Peyer's patch (tissue), 4 donors: ENCODE measurements around the gene TSR1. TPM values are rescaled to one million over a fixed set of nuclear protein-coding genes. Genes with fewer than 3 reads are reported as not detected.

Experiments used
- DNase-seq, 3 donors: peaks; one replicate each; pipeline ENCODE4 v3.0.0-alpha.2; 2017 to 2019
- H3K27ac ChIP-seq, 4 donors: fragments of 200-600 bp; sonication (generic); one replicate each; pipeline ENCODE4 v1.5.1; 2016 to 2019
- H3K27me3 ChIP-seq, 2 donors: fragments of 200-600 bp; sonication (generic); one replicate each; pipeline ENCODE4 v1.5.1; 2019
- H3K36me3 ChIP-seq, 3 donors: fragments of 200-600 bp; sonication (generic); one replicate each; pipeline ENCODE4 v1.5.1; 2016 to 2019
- H3K4me1 ChIP-seq, 4 donors: fragments of 200-600 bp; sonication (generic); one replicate each; pipeline ENCODE4 v1.5.1; 2016 to 2019
- H3K4me3 ChIP-seq, 4 donors: fragments of 200-600 bp; sonication (generic); 1 replicate in 3 of 4; 2 replicates in 1 of 4; pipeline ENCODE4 v1.5.1; 2016 to 2019; ENCODE audit warnings: mild to moderate bottlenecking in 1 of 4
- H3K9me3 ChIP-seq, 4 donors: fragments of 200-600 bp; sonication (generic); one replicate each; pipeline ENCODE4 v1.5.1; 2016 to 2019; ENCODE audit warnings: mild to moderate bottlenecking in 1 of 4
- POLR2A ChIP-seq, 2 donors: fragments of 450-650 bp; IDR thresholded peaks; one replicate each; pipeline ENCODE4 v1.5.1; 2017; ENCODE audit warnings: antibody characterized with exemption in 2 of 2, mild to moderate bottlenecking in 2 of 2, moderate library complexity in 2 of 2
- total RNA-seq, 4 donors: library from RNA; depleted of rRNA; stranded (reverse); fragments of >200 nt; gene quantifications; one replicate each; pipeline ENCODE4 v1.1.0, GENCODE V29; 2016
- TF ChIP-seq, protein P1 (sequence below), 6 experiments: fragments of 450-650 bp in 4 of 6; fragments of 200-600 bp in 2 of 6; sonication (generic) in 1 of 6; IDR thresholded peaks; one replicate each; pipeline ENCODE4 v1.5.1; 2017 to 2019; ENCODE audit warnings: antibody characterized with exemption in 6 of 6, mild to moderate bottlenecking in 3 of 6, moderate library complexity in 1 of 6

Gene TSR1
- total RNA-seq: 10 to 100 TPM in 3 of 4 donors, 1 to 10 TPM in 1; 5.6 to 87.5 (median 28.6) TPM

GRCh38 chr17:2336215-2336851 lies at the start of gene TSR1:
Gene TSR1 (minus strand): TSS chr17:2336457. CDS start chr17:2336427, 30 bp downstream.
- H3K4me3 ChIP-seq: peak within 1 kb of the TSS; percentile 85 to 97 (median 96)
- H3K4me1 ChIP-seq: peaks cover 0 to 17% (median 6%) of the 10 kb centered on the region in 4 donors

DNA sequence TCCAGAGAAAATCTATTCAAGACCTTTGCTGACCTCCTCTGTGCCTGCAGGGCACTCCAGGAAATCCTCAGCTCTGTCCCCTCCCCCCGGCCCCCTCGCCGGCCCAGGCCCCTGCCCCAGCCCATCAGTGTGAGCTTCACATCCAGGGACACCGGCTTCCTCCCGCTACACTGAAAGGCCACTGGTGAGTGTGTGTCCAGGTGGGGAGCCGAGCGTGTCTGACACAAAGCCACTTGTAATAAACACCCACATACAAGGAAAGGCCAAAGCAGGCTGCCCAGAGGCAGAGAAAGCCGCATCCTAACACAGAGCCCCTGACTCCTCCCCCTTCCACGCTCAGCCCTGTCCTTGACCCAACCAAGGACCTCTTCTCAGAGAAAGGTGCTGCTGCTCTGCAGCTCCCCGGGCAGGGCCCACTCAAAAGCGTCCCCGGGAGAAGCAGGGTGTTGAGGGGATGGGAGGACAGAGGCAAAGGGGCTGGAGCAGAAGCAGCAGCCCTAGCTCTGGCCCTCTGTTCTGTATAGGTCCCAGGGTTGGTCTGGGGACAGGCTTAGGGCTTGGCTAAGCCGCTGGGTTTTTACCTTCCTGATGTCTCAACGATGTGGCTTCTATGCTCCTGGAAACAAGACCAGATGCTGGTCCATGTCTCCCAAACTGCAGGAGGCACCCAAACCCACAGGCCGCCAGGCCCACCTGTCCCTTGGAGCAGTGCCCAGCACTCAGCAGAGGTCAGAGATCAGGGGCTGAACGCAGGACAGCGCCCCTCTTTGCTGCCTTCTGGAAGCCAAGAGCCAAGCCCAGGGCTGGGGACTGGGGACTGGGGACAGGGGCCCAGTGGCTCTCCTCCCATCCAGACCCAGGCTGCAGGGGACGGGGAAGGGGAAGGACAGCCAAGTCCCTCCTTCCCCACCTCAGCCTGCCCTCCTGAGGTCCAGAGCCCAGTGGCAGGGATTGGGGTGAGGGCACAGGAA lies 49.3 kb upstream of the TSR1 start:
- no peak overlapping the region for H3K4me3 ChIP-seq
- H3K36me3 ChIP-seq: peaks cover 0 to 35% (median 3%) of the 10 kb centered on the region in 3 donors
- H3K27me3 ChIP-seq: no peaks in the 10 kb centered on the region
- peaks cover 0 to 44% (median 1%) of the 10 kb centered on the region in 4 donors for H3K4me1 ChIP-seq
- peak overlapping the region in 1 of 4 donors; percentile 79 for H3K27ac ChIP-seq
- TF ChIP-seq, protein P1, sequence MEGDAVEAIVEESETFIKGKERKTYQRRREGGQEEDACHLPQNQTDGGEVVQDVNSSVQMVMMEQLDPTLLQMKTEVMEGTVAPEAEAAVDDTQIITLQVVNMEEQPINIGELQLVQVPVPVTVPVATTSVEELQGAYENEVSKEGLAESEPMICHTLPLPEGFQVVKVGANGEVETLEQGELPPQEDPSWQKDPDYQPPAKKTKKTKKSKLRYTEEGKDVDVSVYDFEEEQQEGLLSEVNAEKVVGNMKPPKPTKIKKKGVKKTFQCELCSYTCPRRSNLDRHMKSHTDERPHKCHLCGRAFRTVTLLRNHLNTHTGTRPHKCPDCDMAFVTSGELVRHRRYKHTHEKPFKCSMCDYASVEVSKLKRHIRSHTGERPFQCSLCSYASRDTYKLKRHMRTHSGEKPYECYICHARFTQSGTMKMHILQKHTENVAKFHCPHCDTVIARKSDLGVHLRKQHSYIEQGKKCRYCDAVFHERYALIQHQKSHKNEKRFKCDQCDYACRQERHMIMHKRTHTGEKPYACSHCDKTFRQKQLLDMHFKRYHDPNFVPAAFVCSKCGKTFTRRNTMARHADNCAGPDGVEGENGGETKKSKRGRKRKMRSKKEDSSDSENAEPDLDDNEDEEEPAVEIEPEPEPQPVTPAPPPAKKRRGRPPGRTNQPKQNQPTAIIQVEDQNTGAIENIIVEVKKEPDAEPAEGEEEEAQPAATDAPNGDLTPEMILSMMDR (IDR thresholded peaks at IDR 0.05): no peak
- no peak for TF ChIP-seq POLR2A (IDR thresholded peaks at IDR 0.05)
- H3K9me3 ChIP-seq: no peaks in the 10 kb centered on the region
- no peak for DNase-seq

More at GRCh38 chr17:2336215-2336851, at the start of gene TSR1:
- DNase-seq: peak; percentile 88 to 95 (median 92)
- peak; percentile 81 to 87 for TF ChIP-seq POLR2A (IDR thresholded peaks at IDR 0.05)
- TF ChIP-seq, protein P1 (IDR thresholded peaks at IDR 0.05): peak in 4 of 6 experiments; percentile 8 to 35 (median 17)
- no peaks in the 10 kb centered on the region for H3K27me3 ChIP-seq
- peaks cover 0 to 33% (median 0%) of the 10 kb centered on the region in 3 donors for H3K36me3 ChIP-seq
- peak within 1 kb of the TSS; percentile 80 to 88 (median 85) for H3K27ac ChIP-seq
- H3K9me3 ChIP-seq: no peaks in the 10 kb centered on the region

- DNase-seq: no peak
Measured at GRCh38 chr17:2384439-2385127, 48.3 kb upstream of the TSR1 start.

GRCh38 chr17:2383628-2384167 lies 47.4 kb upstream of the TSR1 start:
- Histone ChIP-seq H3K36me3 (peaks cover 0 to 54% (median 3%) of the 10 kb centered on the region in 3 donors), H3K9me3 (no peaks in the 10 kb centered on the region), H3K27me3 (no peaks in the 10 kb centered on the region), H3K4me1 (peaks cover 0 to 42% (median 1%) of the 10 kb centered on the region in 4 donors), H3K27ac (peak overlapping the region in 3 of 4 donors; percentile 35 to 88 (median 68)), H3K4me3 (no peak overlapping the region)
- TF ChIP-seq, protein P1 (IDR thresholded peaks at IDR 0.05): no peak
- peak in 1 of 2 donors; percentile 45 for TF ChIP-seq POLR2A (IDR thresholded peaks at IDR 0.05)
- peak in 1 of 3 donors; percentile 65 for DNase-seq

More at GRCh38 chr17:2384439-2385127, 48.3 kb upstream of the TSR1 start:
- peaks cover 0 to 45% (median 3%) of the 10 kb centered on the region in 3 donors for H3K36me3 ChIP-seq
- H3K27ac ChIP-seq: peak overlapping the region in 1 of 4 donors; percentile 8
- no peaks in the 10 kb centered on the region for H3K27me3 ChIP-seq
- no peak overlapping the region for H3K4me3 ChIP-seq
- TF ChIP-seq POLR2A (IDR thresholded peaks at IDR 0.05): no peak
- TF ChIP-seq, protein P1 (IDR thresholded peaks at IDR 0.05): no peak
- peaks cover 0 to 42% (median 1%) of the 10 kb centered on the region in 4 donors for H3K4me1 ChIP-seq
- no peaks in the 10 kb centered on the region for H3K9me3 ChIP-seq
